HUES6 (cell line): ENCODE results near the gene NIN.

Experiments used
- H3K27ac ChIP-seq: 2 replicates; pipeline ENCODE4 v1.7.0; 2013; ENCODE audit warnings: low read depth, mild to moderate bottlenecking, low read length, inconsistent platforms
- H3K27me3 ChIP-seq: 2 replicates; pipeline ENCODE4 v1.6.1; 2013; ENCODE audit warnings: low read length; ENCODE audit not compliant: control insufficient read depth, insufficient read depth
- H3K36me3 ChIP-seq: 2 replicates; pipeline ENCODE4 v1.6.1; 2013; ENCODE audit warnings: low read length; ENCODE audit not compliant: control insufficient read depth, insufficient read depth
- H3K4me1 ChIP-seq: 2 replicates; pipeline ENCODE4 v1.6.1; 2013; ENCODE audit warnings: low read length; ENCODE audit not compliant: control insufficient read depth, insufficient read depth
- H3K4me3 ChIP-seq: 2 replicates; pipeline ENCODE4 v1.5.1; 2013; ENCODE audit warnings: low read depth, low read length
- H3K9ac ChIP-seq: one replicate; pipeline ENCODE4 v1.6.1; 2013; ENCODE audit warnings: mild to moderate bottlenecking, low read length
- H3K9me3 ChIP-seq: 2 replicates; pipeline ENCODE4 v1.6.1; 2013; ENCODE audit warnings: low read depth, low read length; ENCODE audit not compliant: control insufficient read depth, insufficient read depth

NIN gene

DNA sequence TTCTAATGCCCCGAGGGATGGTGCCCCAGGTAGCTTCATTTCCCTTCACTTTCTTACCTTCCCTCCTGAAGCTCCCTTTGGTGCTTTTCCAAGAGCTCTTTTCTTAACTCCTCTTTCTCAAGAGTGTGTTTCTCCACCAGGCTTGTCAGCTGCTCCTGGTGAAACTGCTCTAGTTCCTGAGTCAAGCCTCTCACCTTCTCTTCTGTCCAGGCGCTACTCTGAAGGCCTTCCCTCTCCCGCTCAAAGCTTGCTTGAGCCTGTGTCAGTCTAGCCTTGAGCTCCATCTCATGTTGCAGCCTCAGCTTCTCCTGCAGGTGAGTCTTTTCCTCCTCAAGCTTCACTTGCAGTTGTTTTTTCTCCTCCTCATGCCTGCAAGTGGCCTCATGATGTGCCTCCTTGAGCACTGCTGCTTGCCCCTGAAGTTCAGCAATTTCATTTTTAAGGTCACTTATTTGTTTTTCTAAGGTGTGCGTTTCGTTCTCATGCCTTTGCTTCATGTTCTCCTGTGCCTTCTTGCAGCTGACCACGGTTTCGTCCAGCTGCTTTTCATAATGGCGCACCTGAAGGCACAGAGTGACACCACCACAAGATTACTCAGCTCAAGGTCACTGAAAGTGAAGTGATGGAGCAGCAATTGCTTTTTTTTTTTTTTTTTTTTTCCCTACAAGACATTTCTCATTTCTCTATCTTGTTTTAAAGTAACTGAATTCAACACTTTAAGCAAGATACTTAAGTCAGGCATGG is 71.0 kb downstream of the NIN start:
- Histone ChIP-seq H3K36me3 (peaks cover 59% of the 10 kb centered on the region), H3K27me3 (no peaks in the 10 kb centered on the region), H3K9me3 (no peaks in the 10 kb centered on the region), H3K27ac (no peak overlapping the region), H3K4me1 (no peaks in the 10 kb centered on the region), H3K9ac (no peak overlapping the region), H3K4me3 (no peak overlapping the region)

DNA sequence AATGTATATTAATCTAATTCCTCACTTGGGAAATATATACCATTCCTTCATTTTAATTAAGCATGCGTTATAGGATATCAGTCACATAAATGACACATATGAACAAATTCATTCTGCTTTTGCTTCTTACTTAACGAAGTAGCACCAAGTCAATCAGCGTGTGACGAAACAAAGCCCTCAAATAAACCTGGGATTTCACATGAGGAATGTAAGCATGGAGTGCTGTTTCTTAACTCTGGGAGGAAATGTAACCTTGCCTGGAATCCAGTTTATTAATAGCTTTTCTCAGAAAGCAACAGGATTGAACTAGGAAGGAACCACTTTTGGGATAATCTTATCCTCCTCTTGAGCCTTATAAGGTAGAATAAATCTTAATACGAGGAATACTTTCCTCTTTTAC is 72.0 kb downstream of the NIN start:
- Histone ChIP-seq H3K27ac (no peak overlapping the region), H3K4me3 (no peak overlapping the region), H3K9me3 (no peaks in the 10 kb centered on the region), H3K4me1 (no peaks in the 10 kb centered on the region), H3K36me3 (peaks cover 55% of the 10 kb centered on the region), H3K27me3 (no peaks in the 10 kb centered on the region), H3K9ac (no peak overlapping the region)

DNA sequence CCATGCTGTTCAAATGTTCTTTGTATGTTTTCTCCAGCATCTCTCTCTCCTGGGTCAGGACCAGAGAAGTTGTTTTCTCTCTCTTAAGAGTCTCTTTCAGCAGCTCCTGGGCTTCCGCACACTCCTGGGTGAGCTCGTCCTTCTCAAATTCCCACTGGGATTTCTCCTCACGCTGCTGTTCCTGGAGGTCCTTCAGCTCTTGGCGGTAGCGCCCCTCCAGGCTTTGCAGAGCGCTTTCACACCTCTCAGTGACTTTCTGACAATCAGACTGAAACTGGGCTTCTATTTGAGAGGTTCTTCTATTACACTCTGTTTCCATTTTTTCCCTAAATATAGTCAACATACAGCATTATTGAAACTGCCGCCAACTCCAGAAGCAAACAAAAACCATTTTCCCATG is 72.7 kb downstream of the NIN start:
- Histone ChIP-seq H3K27ac (no peak overlapping the region), H3K4me3 (no peak overlapping the region), H3K9me3 (no peaks in the 10 kb centered on the region), H3K9ac (no peak overlapping the region), H3K4me1 (no peaks in the 10 kb centered on the region), H3K27me3 (no peaks in the 10 kb centered on the region), H3K36me3 (peaks cover 50% of the 10 kb centered on the region)

DNA sequence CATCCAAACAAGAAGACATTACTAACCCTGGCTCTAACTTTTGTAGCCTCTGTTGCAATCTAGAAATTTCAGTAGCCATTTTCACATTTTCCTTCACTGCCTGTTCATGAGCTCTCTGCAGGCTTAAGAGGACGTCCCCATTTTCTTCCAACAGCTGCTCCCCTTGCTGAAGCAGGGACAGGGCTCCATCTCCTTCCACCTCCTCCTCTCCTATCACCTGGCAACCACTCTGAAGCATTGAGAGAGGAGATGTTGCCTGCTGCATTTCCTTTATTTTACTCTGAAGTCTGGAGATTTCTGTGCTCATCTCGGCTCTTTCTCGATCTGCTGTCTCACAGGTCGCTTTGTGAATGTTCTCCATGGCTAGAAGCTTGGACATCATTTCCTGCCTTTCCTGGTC is 73.3 kb downstream of the NIN start:
- H3K36me3 ChIP-seq = peaks cover 46% of the 10 kb centered on the region
- no peak overlapping the region for H3K9ac ChIP-seq
- H3K4me3 ChIP-seq = no peak overlapping the region
- no peaks in the 10 kb centered on the region for H3K4me1 ChIP-seq
- H3K27me3 ChIP-seq = no peaks in the 10 kb centered on the region
- H3K27ac ChIP-seq = no peak overlapping the region
- H3K9me3 ChIP-seq = no peaks in the 10 kb centered on the region

DNA sequence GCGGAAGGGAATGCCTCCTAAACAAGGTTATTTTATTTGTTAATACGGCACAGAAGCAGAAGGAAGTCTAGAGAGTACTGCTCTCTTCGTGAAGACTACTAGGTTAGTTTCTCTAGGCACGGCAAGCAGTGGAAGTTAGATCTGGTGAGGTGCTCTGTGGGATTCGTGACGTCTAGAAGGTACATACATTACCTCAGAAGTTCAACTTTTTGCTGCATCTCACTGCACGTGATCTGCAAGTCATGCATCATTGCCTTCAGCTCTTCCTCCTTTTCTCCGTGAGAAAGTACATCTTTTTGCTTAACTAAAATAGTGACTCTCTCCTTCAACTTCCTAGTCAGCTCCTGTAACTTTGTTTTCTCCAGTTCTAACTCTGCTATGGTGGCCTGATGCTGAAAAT is 74.7 kb downstream of the NIN start:
- H3K27me3 ChIP-seq = no peaks in the 10 kb centered on the region
- no peak overlapping the region for H3K27ac ChIP-seq
- no peaks in the 10 kb centered on the region for H3K9me3 ChIP-seq
- H3K4me1 ChIP-seq = no peaks in the 10 kb centered on the region
- no peak overlapping the region for H3K9ac ChIP-seq
- H3K36me3 ChIP-seq = peaks cover 42% of the 10 kb centered on the region
- no peak overlapping the region for H3K4me3 ChIP-seq

DNA sequence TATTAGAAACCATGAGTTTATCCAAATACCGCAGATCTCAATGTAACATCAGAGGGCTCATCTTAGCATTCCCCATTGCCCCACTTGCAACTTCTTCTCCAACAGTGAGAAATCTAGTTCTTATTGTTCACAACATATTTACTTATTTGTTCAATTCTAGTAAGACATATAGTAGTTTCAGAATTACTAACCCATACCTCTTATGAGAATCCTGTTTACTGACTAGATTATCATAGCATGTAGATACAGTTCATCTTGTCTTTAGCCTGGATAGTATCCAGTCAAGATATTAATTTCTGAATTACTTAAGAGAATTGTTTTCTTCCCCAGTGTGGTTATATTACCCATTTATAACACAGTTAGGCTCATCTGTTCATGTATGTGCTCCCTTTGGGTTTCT is 80.6 kb downstream of the NIN start:
- no peaks in the 10 kb centered on the region for H3K4me1 ChIP-seq
- no peak overlapping the region for H3K9ac ChIP-seq
- H3K27ac ChIP-seq = no peak overlapping the region
- H3K27me3 ChIP-seq = no peaks in the 10 kb centered on the region
- H3K36me3 ChIP-seq = peaks cover 43% of the 10 kb centered on the region
- no peak overlapping the region for H3K4me3 ChIP-seq
- H3K9me3 ChIP-seq = no peaks in the 10 kb centered on the region

DNA sequence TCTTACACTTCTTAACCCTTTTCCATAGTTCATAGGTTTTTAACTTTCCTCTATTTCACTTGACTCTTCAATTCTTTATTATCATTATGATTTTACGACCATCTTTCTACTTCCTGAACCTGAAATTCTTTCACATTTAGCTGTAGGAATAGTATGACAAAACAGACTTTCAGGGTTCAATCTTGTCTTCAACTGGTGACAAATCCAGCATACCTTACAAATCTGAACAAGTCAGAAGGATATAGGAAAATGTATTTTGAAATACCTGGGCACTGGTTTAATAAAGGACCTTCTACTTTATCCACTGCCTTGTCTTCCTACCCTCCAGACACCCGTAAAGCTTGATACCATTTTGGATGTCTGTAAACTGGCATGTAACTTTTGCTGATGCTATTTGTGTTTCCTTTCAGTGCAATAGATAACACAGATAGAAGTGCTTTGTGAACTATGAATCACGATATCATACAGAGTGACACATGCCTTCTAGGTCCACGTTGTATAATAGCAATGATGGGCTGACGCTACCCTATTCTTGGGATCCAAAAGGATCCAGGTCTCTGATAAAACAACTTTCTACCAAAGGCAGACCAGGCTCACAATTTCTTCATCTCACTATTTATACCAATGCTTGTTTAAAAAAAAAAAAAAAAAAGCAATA is 85.4 kb downstream of the NIN start:
- no peak overlapping the region for H3K27ac ChIP-seq
- peaks cover 32% of the 10 kb centered on the region for H3K36me3 ChIP-seq

DNA sequence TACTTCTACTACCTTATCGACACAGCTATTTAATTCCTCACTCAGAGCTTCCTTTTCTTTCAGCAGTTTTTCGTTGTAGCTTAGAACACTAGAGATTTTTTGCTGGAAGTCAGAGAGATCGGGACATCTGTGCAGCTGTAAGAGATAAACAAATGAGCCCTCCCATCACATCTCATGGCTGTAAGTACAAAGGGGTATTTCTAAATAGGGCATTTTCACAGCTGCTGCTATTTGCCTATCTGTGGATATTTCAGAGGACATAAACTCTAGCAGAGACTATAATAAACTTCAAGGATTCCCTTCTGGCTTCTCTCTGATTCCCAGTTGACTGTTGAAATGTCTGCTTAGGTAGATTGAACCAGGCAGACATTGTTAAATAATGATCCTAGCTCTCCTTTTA is 86.7 kb downstream of the NIN start:
- H3K36me3 ChIP-seq = peaks cover 33% of the 10 kb centered on the region
- H3K4me1 ChIP-seq = peaks cover 6% of the 10 kb centered on the region; the same call in 1 of the 2 replicates
- no peak overlapping the region for H3K9ac ChIP-seq
- no peak overlapping the region for H3K4me3 ChIP-seq
- H3K9me3 ChIP-seq = no peaks in the 10 kb centered on the region
- H3K27ac ChIP-seq = no peak overlapping the region
- H3K27me3 ChIP-seq = no peaks in the 10 kb centered on the region

More for the DNA sequence above, 85.4 kb downstream of the NIN start:
- Histone ChIP-seq H3K4me3 (no peak overlapping the region), H3K27me3 (no peaks in the 10 kb centered on the region), H3K9ac (no peak overlapping the region), H3K9me3 (no peaks in the 10 kb centered on the region), H3K4me1 (peaks cover 6% of the 10 kb centered on the region; the same call in 1 of the 2 replicates)

DNA sequence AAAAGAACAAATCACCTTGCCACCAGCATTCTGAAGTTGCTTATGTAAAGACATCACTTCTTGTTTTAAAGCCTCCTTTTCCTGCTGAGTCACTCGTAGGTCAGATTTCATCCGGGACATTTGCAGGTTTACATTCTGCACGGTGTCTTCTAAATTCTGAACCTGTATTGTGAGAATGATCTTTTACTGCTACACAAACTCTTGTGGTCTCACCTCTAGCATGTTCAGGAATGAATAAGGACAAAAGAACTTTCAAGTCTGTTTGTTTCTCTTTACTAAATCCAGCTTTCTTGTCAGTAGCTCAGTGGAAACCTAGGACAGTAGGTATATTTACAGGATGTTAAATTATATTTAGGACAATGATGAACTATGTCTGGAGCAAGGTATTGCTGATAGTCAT is 89.4 kb downstream of the NIN start:
- Histone ChIP-seq H3K4me1 (peaks cover 6% of the 10 kb centered on the region; the same call in 1 of the 2 replicates), H3K27ac (0 out of 2 replicates have a peak overlapping the region, but pooled peaks have one; percentile 7), H3K27me3 (no peaks in the 10 kb centered on the region), H3K4me3 (no peak overlapping the region), H3K36me3 (peaks cover 41% of the 10 kb centered on the region), H3K9me3 (no peaks in the 10 kb centered on the region), H3K9ac (no peak overlapping the region)

DNA sequence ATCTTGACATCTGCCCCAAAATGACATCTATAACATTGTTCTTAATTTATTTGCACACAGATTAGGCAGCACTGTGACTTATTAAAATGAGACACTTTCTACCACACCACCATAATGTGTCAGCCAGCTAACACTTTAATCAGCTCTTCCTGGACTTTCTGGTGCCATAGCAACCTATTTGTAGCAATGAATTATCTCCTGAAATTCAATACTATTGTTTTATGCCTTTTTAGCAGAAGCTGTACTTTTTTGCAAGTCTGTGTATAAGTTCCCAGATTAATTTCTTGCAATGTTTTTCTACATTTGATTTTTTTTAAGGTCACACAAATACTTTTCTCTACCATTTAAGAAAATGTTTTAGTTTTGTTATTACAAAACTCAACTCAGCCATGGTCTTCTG is 90.1 kb downstream of the NIN start:
- Histone ChIP-seq H3K27me3 (no peaks in the 10 kb centered on the region), H3K36me3 (peaks cover 37% of the 10 kb centered on the region), H3K4me3 (no peak overlapping the region), H3K27ac (no peak overlapping the region), H3K4me1 (peaks cover 6% of the 10 kb centered on the region; the same call in 1 of the 2 replicates), H3K9me3 (no peaks in the 10 kb centered on the region), H3K9ac (no peak overlapping the region)

DNA sequence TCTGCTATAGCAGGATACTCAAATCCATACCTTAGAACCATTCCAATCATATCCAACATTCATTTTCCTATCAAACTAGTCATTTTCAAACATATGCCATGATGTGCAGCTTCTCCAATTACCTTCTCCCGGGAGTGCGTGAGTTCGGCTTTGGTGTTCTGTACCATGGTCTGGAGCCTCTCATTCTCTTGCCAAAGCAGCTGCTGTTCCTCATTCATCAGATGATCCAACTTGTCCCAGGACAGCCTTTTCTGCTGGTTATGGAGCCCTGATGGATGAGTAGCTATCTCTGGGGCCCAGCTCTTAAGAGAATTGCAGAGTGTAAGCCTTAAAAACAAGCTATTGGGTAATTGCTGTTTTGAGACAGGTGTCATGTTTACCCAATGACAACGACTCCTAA is 91.8 kb downstream of the NIN start:
- Histone ChIP-seq H3K27ac (no peak overlapping the region), H3K4me3 (no peak overlapping the region), H3K27me3 (no peaks in the 10 kb centered on the region)

More for the DNA sequence above, 91.8 kb downstream of the NIN start:
- Histone ChIP-seq H3K4me1 (peaks cover 6% of the 10 kb centered on the region; the same call in 1 of the 2 replicates), H3K36me3 (peaks cover 47% of the 10 kb centered on the region), H3K9me3 (no peaks in the 10 kb centered on the region), H3K9ac (no peak overlapping the region)
